ENCODE measurements around the gene KRTAP10-5. TPM values are rescaled to one million over a fixed set of nuclear protein-coding genes. Genes with fewer than 3 reads are reported as not detected.

The KRTAP10-5 gene
- total and polyA plus RNA-seq, 9 of the 15 experiments (the other 6 are each of a cell fraction or from before 2014, with no cell fraction given), result not detected

DNA sequence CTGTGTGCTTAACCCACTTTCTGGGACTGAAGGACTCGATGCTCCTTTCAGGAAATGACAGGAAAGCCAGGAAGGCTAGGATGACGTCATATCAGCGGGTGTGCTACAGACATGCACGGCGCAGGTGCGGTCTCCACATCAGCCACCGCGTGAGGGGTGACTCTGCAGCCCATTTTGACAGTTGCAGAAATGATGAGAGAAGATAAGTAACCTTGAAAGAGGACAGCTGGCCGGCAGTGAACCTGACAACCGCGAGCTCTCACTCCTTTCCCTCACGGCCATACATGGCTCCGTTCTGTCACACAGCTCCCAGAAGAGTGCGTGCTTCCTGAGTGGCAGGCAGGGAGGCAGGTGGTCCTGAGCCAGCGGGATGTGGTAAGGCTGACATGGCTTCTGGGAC lies 1.7 kb upstream of the KRTAP10-5 start (continued):
- TF ChIP-seq, protein P1, sequence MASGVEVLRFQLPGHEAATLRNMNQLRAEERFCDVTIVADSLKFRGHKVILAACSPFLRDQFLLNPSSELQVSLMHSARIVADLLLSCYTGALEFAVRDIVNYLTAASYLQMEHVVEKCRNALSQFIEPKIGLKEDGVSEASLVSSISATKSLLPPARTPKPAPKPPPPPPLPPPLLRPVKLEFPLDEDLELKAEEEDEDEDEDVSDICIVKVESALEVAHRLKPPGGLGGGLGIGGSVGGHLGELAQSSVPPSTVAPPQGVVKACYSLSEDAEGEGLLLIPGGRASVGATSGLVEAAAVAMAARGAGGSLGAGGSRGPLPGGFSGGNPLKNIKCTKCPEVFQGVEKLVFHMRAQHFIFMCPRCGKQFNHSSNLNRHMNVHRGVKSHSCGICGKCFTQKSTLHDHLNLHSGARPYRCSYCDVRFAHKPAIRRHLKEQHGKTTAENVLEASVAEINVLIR (CRISPR knock-in tag; IDR thresholded peaks at IDR 0.05), result peak; percentile 52; the same call in 1 of the 2 replicates
- TF ChIP-seq TCF7 (IDR thresholded peaks at IDR 0.05; ENCODE audit: borderline replicate concordance) (no peak), MTF1 (CRISPR knock-in tag; IDR thresholded peaks at IDR 0.05; ENCODE audit: borderline replicate concordance) (no peak), NFXL1 (CRISPR knock-in tag; IDR thresholded peaks at IDR 0.05) (no peak), NCOA2 (IDR thresholded peaks at IDR 0.05; ENCODE audit: partially characterized antibody in 2 of 2) (no peak), ZNF23 (CRISPR knock-in tag; IDR thresholded peaks at IDR 0.05) (no peak), ATF7 (IDR thresholded peaks at IDR 0.05) (peak; percentile 99), SMAD3 (CRISPR knock-in tag; conservative IDR thresholded peaks at IDR 0.05) (no peak), EP300 (IDR thresholded peaks at IDR 0.05; ENCODE audit: low read length) (peak; percentile 60; the same call in 1 of the 2 replicates), ETV5 (CRISPR knock-in tag; IDR thresholded peaks at IDR 0.05; ENCODE audit: low read depth) (no peak), MAZ (CRISPR knock-in tag; conservative IDR thresholded peaks at IDR 0.05 in 1 of 2, IDR thresholded peaks at IDR 0.05 in 1 of 2) (no peak), SLC30A9 (CRISPR knock-in tag; IDR thresholded peaks at IDR 0.05) (no peak), DNMT1 (IDR thresholded peaks at IDR 0.05) (no peak), LCOR (CRISPR knock-in tag; IDR thresholded peaks at IDR 0.05) (no peak), DIDO1 (tag; IDR thresholded peaks at IDR 0.05; ENCODE audit: low read depth) (no peak), NEUROD1 (IDR thresholded peaks at IDR 0.05; ENCODE audit: borderline replicate concordance, low read depth, low read length, partially characterized antibody) (no peak), ERF (CRISPR knock-in tag; IDR thresholded peaks at IDR 0.05) (no peak)
- TF ChIP-seq, protein P2, sequence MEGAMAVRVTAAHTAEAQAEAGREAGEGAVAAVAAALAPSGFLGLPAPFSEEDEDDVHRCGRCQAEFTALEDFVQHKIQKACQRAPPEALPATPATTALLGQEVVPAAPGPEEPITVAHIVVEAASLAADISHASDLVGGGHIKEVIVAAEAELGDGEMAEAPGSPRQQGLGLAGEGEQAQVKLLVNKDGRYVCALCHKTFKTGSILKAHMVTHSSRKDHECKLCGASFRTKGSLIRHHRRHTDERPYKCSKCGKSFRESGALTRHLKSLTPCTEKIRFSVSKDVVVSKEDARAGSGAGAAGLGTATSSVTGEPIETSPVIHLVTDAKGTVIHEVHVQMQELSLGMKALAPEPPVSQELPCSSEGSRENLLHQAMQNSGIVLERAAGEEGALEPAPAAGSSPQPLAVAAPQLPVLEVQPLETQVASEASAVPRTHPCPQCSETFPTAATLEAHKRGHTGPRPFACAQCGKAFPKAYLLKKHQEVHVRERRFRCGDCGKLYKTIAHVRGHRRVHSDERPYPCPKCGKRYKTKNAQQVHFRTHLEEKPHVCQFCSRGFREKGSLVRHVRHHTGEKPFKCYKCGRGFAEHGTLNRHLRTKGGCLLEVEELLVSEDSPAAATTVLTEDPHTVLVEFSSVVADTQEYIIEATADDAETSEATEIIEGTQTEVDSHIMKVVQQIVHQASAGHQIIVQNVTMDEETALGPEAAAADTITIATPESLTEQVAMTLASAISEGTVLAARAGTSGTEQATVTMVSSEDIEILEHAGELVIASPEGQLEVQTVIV (CRISPR knock-in tag; IDR thresholded peaks at IDR 0.05; ENCODE audit: borderline replicate concordance), result no peak
- TF ChIP-seq, protein P3, sequence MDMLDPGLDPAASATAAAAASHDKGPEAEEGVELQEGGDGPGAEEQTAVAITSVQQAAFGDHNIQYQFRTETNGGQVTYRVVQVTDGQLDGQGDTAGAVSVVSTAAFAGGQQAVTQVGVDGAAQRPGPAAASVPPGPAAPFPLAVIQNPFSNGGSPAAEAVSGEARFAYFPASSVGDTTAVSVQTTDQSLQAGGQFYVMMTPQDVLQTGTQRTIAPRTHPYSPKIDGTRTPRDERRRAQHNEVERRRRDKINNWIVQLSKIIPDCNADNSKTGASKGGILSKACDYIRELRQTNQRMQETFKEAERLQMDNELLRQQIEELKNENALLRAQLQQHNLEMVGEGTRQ (CRISPR knock-in tag; IDR thresholded peaks at IDR 0.05), result no peak
- TF ChIP-seq, protein P4, sequence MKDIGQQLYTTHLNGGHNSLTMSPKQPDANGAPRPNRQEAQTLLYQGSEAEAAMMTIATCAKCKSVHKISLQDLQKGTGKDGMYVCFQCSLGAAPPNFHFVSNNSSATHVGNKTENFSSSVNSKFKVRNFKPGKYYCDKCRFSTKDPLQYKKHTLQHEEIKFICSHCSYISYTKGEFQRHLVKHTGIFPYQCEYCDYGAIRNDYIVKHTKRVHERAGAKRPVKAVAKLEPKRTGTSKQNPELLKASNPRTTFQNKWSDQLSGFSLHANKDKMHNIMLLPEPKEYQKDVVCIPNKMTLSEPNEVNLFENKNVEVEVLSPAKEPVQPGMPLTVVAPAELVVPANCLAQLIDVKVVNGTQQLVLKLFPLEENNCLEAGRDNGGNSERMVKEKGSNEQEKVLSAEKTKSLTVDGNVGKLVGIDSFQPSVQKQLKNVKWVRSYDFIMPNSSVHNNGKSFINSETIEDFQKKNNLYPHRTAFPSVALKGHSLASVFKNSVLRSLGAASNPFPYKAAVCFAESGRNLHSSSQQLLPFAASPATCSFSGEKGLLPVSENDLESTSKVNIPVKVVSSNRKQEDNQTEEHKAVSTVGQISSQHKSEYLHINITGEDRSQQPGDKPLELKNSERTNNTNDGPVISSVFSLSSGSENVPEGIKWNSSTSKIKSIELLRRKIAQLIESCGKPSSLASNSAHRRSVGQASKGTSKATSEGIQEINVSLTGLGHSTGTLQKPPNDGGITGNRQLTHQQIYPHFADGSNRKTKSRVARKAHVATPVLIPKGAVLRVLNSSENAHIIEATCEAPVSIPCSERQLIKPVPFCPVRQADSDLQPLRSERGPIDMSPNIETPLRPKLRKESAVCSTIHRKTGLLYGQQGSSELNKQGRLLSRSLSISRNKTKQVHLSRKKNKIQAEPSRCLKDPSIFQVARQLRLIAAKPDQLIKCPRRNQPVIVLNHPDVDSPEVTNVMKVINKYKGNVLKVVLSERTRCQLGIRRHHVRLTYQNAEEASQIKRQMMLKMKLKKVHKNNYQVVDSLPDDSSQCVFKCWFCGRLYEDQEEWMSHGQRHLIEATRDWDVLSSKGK (CRISPR knock-in tag; IDR thresholded peaks at IDR 0.05), result no peak
- TF ChIP-seq, protein P5, sequence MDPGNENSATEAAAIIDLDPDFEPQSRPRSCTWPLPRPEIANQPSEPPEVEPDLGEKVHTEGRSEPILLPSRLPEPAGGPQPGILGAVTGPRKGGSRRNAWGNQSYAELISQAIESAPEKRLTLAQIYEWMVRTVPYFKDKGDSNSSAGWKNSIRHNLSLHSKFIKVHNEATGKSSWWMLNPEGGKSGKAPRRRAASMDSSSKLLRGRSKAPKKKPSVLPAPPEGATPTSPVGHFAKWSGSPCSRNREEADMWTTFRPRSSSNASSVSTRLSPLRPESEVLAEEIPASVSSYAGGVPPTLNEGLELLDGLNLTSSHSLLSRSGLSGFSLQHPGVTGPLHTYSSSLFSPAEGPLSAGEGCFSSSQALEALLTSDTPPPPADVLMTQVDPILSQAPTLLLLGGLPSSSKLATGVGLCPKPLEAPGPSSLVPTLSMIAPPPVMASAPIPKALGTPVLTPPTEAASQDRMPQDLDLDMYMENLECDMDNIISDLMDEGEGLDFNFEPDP (CRISPR knock-in tag; IDR thresholded peaks at IDR 0.05), result no peak
